GM21825 (cell line): ENCODE data around the gene C11orf97.
"Not testable (repeated sequence)": the region's sequence is repeated elsewhere in the genome, so short reads cannot be mapped to it uniquely, and the experiment has no call there.

Experiments
- ATAC-seq: cut with Tn5 transposase; IDR thresholded peaks from one replicate; pipeline ENCODE4 v1.9.1; 2021; ENCODE audit warnings: mild to moderate bottlenecking, moderate library complexity; ENCODE audit not compliant: unreplicated experiment

The C11orf97 gene

GRCh38 chr11:94555752-94556329, 43.6 kb downstream of the C11orf97 start:
- not testable (repeated sequence) for ATAC-seq

GRCh38 chr11:94557421-94557820, 45.2 kb downstream of the C11orf97 start:
- no peak for ATAC-seq

- no peak for ATAC-seq
These were observed 45.7 kb downstream of the C11orf97 start for GRCh38 chr11:94557992-94558391.

GRCh38 chr11:94558468-94558867, 46.2 kb downstream of the C11orf97 start:
- no peak for ATAC-seq

- no peak for ATAC-seq
These were observed 46.7 kb downstream of the C11orf97 start for GRCh38 chr11:94558932-94559331.

GRCh38 chr11:94559361-94559760, 47.1 kb downstream of the C11orf97 start:
- no peak for ATAC-seq

- ATAC-seq = no peak
These were observed 48.6 kb downstream of the C11orf97 start for GRCh38 chr11:94560834-94561233.

- ATAC-seq = no peak
These were observed 51.1 kb downstream of the C11orf97 start for GRCh38 chr11:94563176-94563847.

GRCh38 chr11:94563848-94564467, 51.7 kb downstream of the C11orf97 start:
- no peak for ATAC-seq

GRCh38 chr11:94567181-94567670, 55.0 kb downstream of the C11orf97 start, which contains the start of gene PIWIL4:
Gene PIWIL4, plus strand, starts transcription at chr11:94567368. Its CDS starts 151 bp downstream, at chr11:94567519.
- ATAC-seq = no peak

GRCh38 chr11:94568200-94568599, 55.9 kb downstream of the C11orf97 start:
- no peak for ATAC-seq

- ATAC-seq = no peak
These were observed 56.5 kb downstream of the C11orf97 start for GRCh38 chr11:94568717-94569116.

- not testable (repeated sequence) for ATAC-seq
These were observed 60.7 kb downstream of the C11orf97 start for GRCh38 chr11:94572975-94573374.

GRCh38 chr11:94574193-94574961, 62.1 kb downstream of the C11orf97 start:
- ATAC-seq = no peak

GRCh38 chr11:94576306-94576705, 64.0 kb downstream of the C11orf97 start:
- no peak for ATAC-seq

GRCh38 chr11:94577841-94578240, 65.6 kb downstream of the C11orf97 start:
- no peak for ATAC-seq
